OCI-LY1 (cell line): ENCODE measurements around the gene DYNLL1.

Source experiments
- H2AFZ ChIP-seq: fragments of 200-600 bp; sonication (generic), shearing (Covaris generic); 2 replicates; pipeline ENCODE4 v1.6.0; 2014; ENCODE audit warnings: antibody characterized with exemption, mild to moderate bottlenecking, low read length
- H3F3A ChIP-seq: fragments of 200-600 bp; sonication (generic), shearing (Covaris generic); 2 replicates; pipeline ENCODE4 v1.6.0; 2014; ENCODE audit warnings: mild to moderate bottlenecking, antibody characterized with exemption, low read length, moderate library complexity; ENCODE audit not compliant: insufficient read depth
- H3K27ac ChIP-seq: fragments of 200-600 bp; sonication (generic); 2 replicates; pipeline ENCODE4 v1.5.1; 2014; ENCODE audit warnings: low read length, mixed run types, mild to moderate bottlenecking, low read depth; ENCODE audit not compliant: poor library complexity, severe bottlenecking
- H3K27me3 ChIP-seq: fragments of 200-600 bp; sonication (generic); 2 replicates; pipeline ENCODE4 v1.6.0; 2014; ENCODE audit warnings: antibody characterized with exemption, mild to moderate bottlenecking, low read length, moderate library complexity; ENCODE audit not compliant: insufficient read depth
- H3K36me3 ChIP-seq: fragments of 200-600 bp; sonication (generic); 2 replicates; pipeline ENCODE4 v1.6.1; 2014; ENCODE audit warnings: mild to moderate bottlenecking, antibody characterized with exemption, low read length, moderate library complexity, mixed read lengths; ENCODE audit not compliant: insufficient read depth
- H3K4me1 ChIP-seq: fragments of 200-600 bp; sonication (generic); 2 replicates; pipeline ENCODE4 v1.5.1; 2014; ENCODE audit warnings: mild to moderate bottlenecking, low read length, moderate library complexity; ENCODE audit not compliant: insufficient read depth, severe bottlenecking
- H3K4me2 ChIP-seq: fragments of 200-600 bp; sonication (generic), shearing (Covaris generic); 2 replicates; pipeline ENCODE4 v1.6.1; 2014; ENCODE audit warnings: low read length
- H3K4me3 ChIP-seq: fragments of 200-600 bp; sonication (generic); 2 replicates; pipeline ENCODE4 v1.5.1; 2014; ENCODE audit warnings: low read length, low read depth, mild to moderate bottlenecking, mixed read lengths; ENCODE audit not compliant: poor library complexity, severe bottlenecking
- H3K79me2 ChIP-seq: fragments of 200-600 bp; shearing (Covaris generic); 2 replicates; pipeline ENCODE4 v1.6.1; 2016; ENCODE audit warnings: mixed run types, low read length, mixed read lengths; ENCODE audit not compliant: insufficient read depth
- H3K9ac ChIP-seq: fragments of 200-600 bp; sonication (generic), shearing (Covaris generic); 2 replicates; pipeline ENCODE4 v1.6.1; 2014; ENCODE audit warnings: mild to moderate bottlenecking, low read length, mixed read lengths
- H3K9me2 ChIP-seq: fragments of 200-600 bp; sonication (generic), shearing (Covaris generic); 2 replicates; pipeline ENCODE4 v1.6.1; 2014; ENCODE audit warnings: low read depth, mild to moderate bottlenecking, low read length, mixed read lengths
- H3K9me3 ChIP-seq: fragments of 200-600 bp; shearing (Covaris generic); 2 replicates; pipeline ENCODE4 v1.6.1; 2014; ENCODE audit warnings: low read length, mixed read lengths
- H4K20me1 ChIP-seq: fragments of 200-600 bp; sonication (generic), shearing (Covaris generic); 2 replicates; pipeline ENCODE4 v1.6.0; 2016; ENCODE audit warnings: mild to moderate bottlenecking, low read length; ENCODE audit not compliant: insufficient read depth
- EZH2 ChIP-seq: fragments of 200-600 bp; sonication (generic), shearing (Covaris generic); IDR thresholded peaks from 2 replicates; pipeline ENCODE4 v1.8.0; 2017; ENCODE audit warnings: borderline replicate concordance, mixed run types, mild to moderate bottlenecking, antibody characterized with exemption, low read length, moderate library complexity, mixed read lengths
- TF ChIP-seq, protein P1 (sequence below): fragments of 200-600 bp; sonication (generic), shearing (Covaris generic); IDR thresholded peaks from 2 replicates; pipeline ENCODE4 v1.5.1; 2017; ENCODE audit warnings: mild to moderate bottlenecking, antibody characterized with exemption, low read length, moderate library complexity, mixed read lengths

DYNLL1 gene

DNA sequence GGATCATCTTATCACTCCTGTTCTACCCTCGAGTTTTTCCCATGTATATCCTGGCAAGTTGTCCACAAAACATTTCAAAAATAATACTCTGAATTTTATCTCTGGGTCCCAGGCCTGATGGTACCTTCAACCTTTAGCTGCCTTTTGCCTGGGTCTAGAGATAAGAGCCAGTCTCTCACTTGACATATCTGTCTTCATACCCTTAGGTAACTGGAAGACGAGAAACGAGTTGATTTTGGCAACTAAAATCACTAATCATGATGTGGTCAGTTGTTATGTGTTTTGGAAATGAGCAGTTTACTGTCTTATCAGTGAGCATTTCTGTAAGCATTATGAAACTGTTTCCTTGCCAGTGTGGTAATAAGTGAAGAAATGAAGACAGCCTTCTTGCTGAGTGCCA, 44.5 kb downstream of the DYNLL1 start:
- Histone ChIP-seq H3F3A (no peaks in the 10 kb centered on the region), H4K20me1 (no peaks in the 10 kb centered on the region), H3K9me3 (no peaks in the 10 kb centered on the region), H3K4me1 (peaks cover 40% of the 10 kb centered on the region), H3K9ac (no peak overlapping the region), H3K4me3 (no peak overlapping the region), H3K27ac (no peak overlapping the region), H3K4me2 (no peak overlapping the region), H3K9me2 (no peaks in the 10 kb centered on the region), H3K36me3 (peaks cover 75% of the 10 kb centered on the region), H3K79me2 (peaks cover 91% of the 10 kb centered on the region), H2AFZ (no peak overlapping the region), H3K27me3 (no peaks in the 10 kb centered on the region)
- TF ChIP-seq EZH2, result no peak
- TF ChIP-seq, protein P1, sequence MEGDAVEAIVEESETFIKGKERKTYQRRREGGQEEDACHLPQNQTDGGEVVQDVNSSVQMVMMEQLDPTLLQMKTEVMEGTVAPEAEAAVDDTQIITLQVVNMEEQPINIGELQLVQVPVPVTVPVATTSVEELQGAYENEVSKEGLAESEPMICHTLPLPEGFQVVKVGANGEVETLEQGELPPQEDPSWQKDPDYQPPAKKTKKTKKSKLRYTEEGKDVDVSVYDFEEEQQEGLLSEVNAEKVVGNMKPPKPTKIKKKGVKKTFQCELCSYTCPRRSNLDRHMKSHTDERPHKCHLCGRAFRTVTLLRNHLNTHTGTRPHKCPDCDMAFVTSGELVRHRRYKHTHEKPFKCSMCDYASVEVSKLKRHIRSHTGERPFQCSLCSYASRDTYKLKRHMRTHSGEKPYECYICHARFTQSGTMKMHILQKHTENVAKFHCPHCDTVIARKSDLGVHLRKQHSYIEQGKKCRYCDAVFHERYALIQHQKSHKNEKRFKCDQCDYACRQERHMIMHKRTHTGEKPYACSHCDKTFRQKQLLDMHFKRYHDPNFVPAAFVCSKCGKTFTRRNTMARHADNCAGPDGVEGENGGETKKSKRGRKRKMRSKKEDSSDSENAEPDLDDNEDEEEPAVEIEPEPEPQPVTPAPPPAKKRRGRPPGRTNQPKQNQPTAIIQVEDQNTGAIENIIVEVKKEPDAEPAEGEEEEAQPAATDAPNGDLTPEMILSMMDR, result no peak

DNA sequence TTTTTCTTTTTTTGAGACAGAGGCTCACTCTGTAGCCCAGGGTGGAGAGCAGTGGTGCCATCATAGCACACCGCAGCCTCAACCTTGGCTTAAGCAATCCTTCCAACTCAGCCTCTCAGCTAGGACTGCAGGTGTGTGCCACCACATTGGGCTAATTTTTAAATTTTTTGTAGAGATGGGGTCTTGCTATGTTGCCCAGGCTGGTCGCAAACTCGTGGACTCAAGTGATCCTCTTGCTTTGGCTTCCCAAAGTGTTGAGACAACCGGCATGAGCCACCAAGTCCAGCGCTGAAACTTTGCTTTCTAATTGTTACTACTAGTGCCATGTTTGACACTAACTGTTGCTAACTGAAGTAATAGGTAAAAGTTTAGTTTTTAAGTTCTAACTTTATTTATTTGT, 46.3 kb downstream of the DYNLL1 start:
- no peaks in the 10 kb centered on the region for H3F3A ChIP-seq
- H3K4me1 ChIP-seq, result peaks cover 24% of the 10 kb centered on the region
- no peak overlapping the region for H3K4me2 ChIP-seq
- no peaks in the 10 kb centered on the region for H3K27me3 ChIP-seq
- H3K9me3 ChIP-seq, result no peaks in the 10 kb centered on the region
- H2AFZ ChIP-seq, result no peak overlapping the region
- H3K79me2 ChIP-seq, result peaks cover 83% of the 10 kb centered on the region
- no peaks in the 10 kb centered on the region for H3K9me2 ChIP-seq
- TF ChIP-seq EZH2, result no peak
- TF ChIP-seq, protein P1, result no peak
- H3K9ac ChIP-seq, result no peak overlapping the region
- no peaks in the 10 kb centered on the region for H4K20me1 ChIP-seq
- H3K4me3 ChIP-seq, result no peak overlapping the region
- H3K27ac ChIP-seq, result no peak overlapping the region
- peaks cover 86% of the 10 kb centered on the region for H3K36me3 ChIP-seq

DNA sequence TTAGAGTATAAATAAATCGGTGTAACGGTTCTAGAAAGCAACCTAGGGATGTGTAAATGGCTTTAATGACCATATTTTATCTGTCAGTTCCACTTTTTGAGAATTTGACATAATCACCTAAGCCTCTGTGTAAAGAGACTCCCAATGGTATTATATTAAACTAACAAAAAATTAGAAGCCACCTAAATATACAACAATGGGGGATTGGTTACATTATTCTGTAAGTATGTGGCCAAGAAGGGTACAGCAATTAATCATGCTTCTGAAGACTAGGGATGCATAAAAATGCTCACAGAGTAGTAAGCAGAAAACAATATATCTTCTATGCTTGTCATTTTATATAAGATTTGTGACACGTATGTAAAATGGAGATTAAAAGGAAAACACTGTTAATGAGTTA, 48.8 kb downstream of the DYNLL1 start:
- no peaks in the 10 kb centered on the region for H3K4me1 ChIP-seq
- H3K9ac ChIP-seq, result no peak overlapping the region
- no peak overlapping the region for H2AFZ ChIP-seq
- TF ChIP-seq, protein P1, result no peak
- no peak for TF ChIP-seq EZH2
- H3K4me3 ChIP-seq, result no peak overlapping the region
- no peaks in the 10 kb centered on the region for H3K9me3 ChIP-seq
- H3K4me2 ChIP-seq, result no peak overlapping the region
- peaks cover 84% of the 10 kb centered on the region for H3K36me3 ChIP-seq
- H4K20me1 ChIP-seq, result no peaks in the 10 kb centered on the region
- H3K27ac ChIP-seq, result no peak overlapping the region
- no peaks in the 10 kb centered on the region for H3K9me2 ChIP-seq
- no peaks in the 10 kb centered on the region for H3F3A ChIP-seq
- H3K27me3 ChIP-seq, result no peaks in the 10 kb centered on the region
- peaks cover 58% of the 10 kb centered on the region for H3K79me2 ChIP-seq
